Measurements from ENCODE around the gene GLI3. TPM values are rescaled to one million over a fixed set of nuclear protein-coding genes. Genes with fewer than 3 reads are reported as not detected.

Gene GLI3
- total RNA-seq, 1 donor from 2014 or later: 27.7 TPM

GRCh38 chr7:42027521-42027920 is 209.5 kb downstream of the GLI3 start:
- Histone ChIP-seq H3K79me2 (ENCODE audit: insufficient read depth, low read length) (no peaks in the 10 kb centered on the region), H3K36me3 (ENCODE audit: insufficient read depth, low read length) (peaks cover 4% of the 10 kb centered on the region), H3K9ac (ENCODE audit: low read length) (no peak overlapping the region), H3K4me1 (ENCODE audit: insufficient read depth, low read length) (no peaks in the 10 kb centered on the region), H3K9me3 (ENCODE audit: insufficient read depth, low read depth, low read length) (no peaks in the 10 kb centered on the region), H3K27me3 (ENCODE audit: insufficient read depth, low read length) (no peaks in the 10 kb centered on the region), H3K4me3 (ENCODE audit: insufficient read depth, low read depth, low read length) (no peak overlapping the region), H4K20me1 (ENCODE audit: insufficient read depth, low read length) (no peaks in the 10 kb centered on the region), H3K27ac (ENCODE audit: low read depth, low read length) (no peak overlapping the region), H2AFZ (ENCODE audit: low read depth, low read length) (no peak overlapping the region), H3K4me2 (ENCODE audit: low read length) (no peak overlapping the region)
- peaks cover 31% of the 10 kb centered on the region for H3K36me3 Mint-ChIP-seq (ENCODE audit: low read depth, unreplicated experiment)
- no peak for FAIRE-seq
- H3K4me3 Mint-ChIP-seq (ENCODE audit: unreplicated experiment): no peak overlapping the region
- H3K9me3 Mint-ChIP-seq (ENCODE audit: unreplicated experiment): no peaks in the 10 kb centered on the region
- DNase-seq (ENCODE audit: low read depth): no peak
- TF ChIP-seq CTCF (IDR thresholded peaks at IDR 0.05; ENCODE audit: insufficient read depth, low read depth, low read length) (no peak), EZH2 (IDR thresholded peaks at IDR 0.05; ENCODE audit: insufficient read depth, low read length) (no peak)
- no peaks in the 10 kb centered on the region for H3K4me1 Mint-ChIP-seq (ENCODE audit: low read depth, unreplicated experiment)
- no peaks in the 10 kb centered on the region for H3K27me3 Mint-ChIP-seq (ENCODE audit: low read depth, unreplicated experiment)
- no peak overlapping the region for H3K27ac Mint-ChIP-seq (ENCODE audit: unreplicated experiment)

GRCh38 chr7:42026622-42027197 is 210.3 kb downstream of the GLI3 start:
- Histone ChIP-seq H4K20me1 (ENCODE audit: insufficient read depth, low read length) (no peaks in the 10 kb centered on the region), H3K79me2 (ENCODE audit: insufficient read depth, low read length) (no peaks in the 10 kb centered on the region), H3K27me3 (ENCODE audit: insufficient read depth, low read length) (no peaks in the 10 kb centered on the region), H2AFZ (ENCODE audit: low read depth, low read length) (no peak overlapping the region), H3K4me1 (ENCODE audit: insufficient read depth, low read length) (no peaks in the 10 kb centered on the region), H3K9ac (ENCODE audit: low read length) (no peak overlapping the region), H3K4me3 (ENCODE audit: insufficient read depth, low read depth, low read length) (no peak overlapping the region), H3K27ac (ENCODE audit: low read depth, low read length) (no peak overlapping the region), H3K4me2 (ENCODE audit: low read length) (no peak overlapping the region), H3K36me3 (ENCODE audit: insufficient read depth, low read length) (peaks cover 4% of the 10 kb centered on the region), H3K9me3 (ENCODE audit: insufficient read depth, low read depth, low read length) (no peaks in the 10 kb centered on the region)
- H3K36me3 Mint-ChIP-seq (ENCODE audit: low read depth, unreplicated experiment): peaks cover 31% of the 10 kb centered on the region
- no peak for FAIRE-seq
- H3K27ac Mint-ChIP-seq (ENCODE audit: unreplicated experiment): no peak overlapping the region
- DNase-seq (ENCODE audit: low read depth): no peak
- no peaks in the 10 kb centered on the region for H3K27me3 Mint-ChIP-seq (ENCODE audit: low read depth, unreplicated experiment)
- no peaks in the 10 kb centered on the region for H3K4me1 Mint-ChIP-seq (ENCODE audit: low read depth, unreplicated experiment)
- no peaks in the 10 kb centered on the region for H3K9me3 Mint-ChIP-seq (ENCODE audit: unreplicated experiment)
- no peak overlapping the region for H3K4me3 Mint-ChIP-seq (ENCODE audit: unreplicated experiment)
- no peak for TF ChIP-seq EZH2 (IDR thresholded peaks at IDR 0.05; ENCODE audit: insufficient read depth, low read length)
- no peak for TF ChIP-seq CTCF (IDR thresholded peaks at IDR 0.05; ENCODE audit: insufficient read depth, low read depth, low read length)

- no peak overlapping the region for H3K4me3 ChIP-seq (ENCODE audit: insufficient read depth, low read depth, low read length)
- H3K4me2 ChIP-seq (ENCODE audit: low read length): no peak overlapping the region
- no peak overlapping the region for H3K27ac Mint-ChIP-seq (ENCODE audit: unreplicated experiment)
- H3K27me3 ChIP-seq (ENCODE audit: insufficient read depth, low read length): no peaks in the 10 kb centered on the region
- peaks cover 30% of the 10 kb centered on the region for H3K36me3 Mint-ChIP-seq (ENCODE audit: low read depth, unreplicated experiment)
- H3K79me2 ChIP-seq (ENCODE audit: insufficient read depth, low read length): no peaks in the 10 kb centered on the region
- H2AFZ ChIP-seq (ENCODE audit: low read depth, low read length): no peak overlapping the region
- H3K4me1 Mint-ChIP-seq (ENCODE audit: low read depth, unreplicated experiment): no peaks in the 10 kb centered on the region
- DNase-seq (ENCODE audit: low read depth) (no peak), FAIRE-seq (no peak)
- H3K27me3 Mint-ChIP-seq (ENCODE audit: low read depth, unreplicated experiment): no peaks in the 10 kb centered on the region
- no peaks in the 10 kb centered on the region for H3K4me1 ChIP-seq (ENCODE audit: insufficient read depth, low read length)
- H3K9me3 Mint-ChIP-seq (ENCODE audit: unreplicated experiment): no peaks in the 10 kb centered on the region
- no peaks in the 10 kb centered on the region for H3K9me3 ChIP-seq (ENCODE audit: insufficient read depth, low read depth, low read length)
- H3K27ac ChIP-seq (ENCODE audit: low read depth, low read length): no peak overlapping the region
- H3K9ac ChIP-seq (ENCODE audit: low read length): no peak overlapping the region
- no peak for TF ChIP-seq EZH2 (IDR thresholded peaks at IDR 0.05; ENCODE audit: insufficient read depth, low read length)
- peaks cover 4% of the 10 kb centered on the region for H3K36me3 ChIP-seq (ENCODE audit: insufficient read depth, low read length)
- H4K20me1 ChIP-seq (ENCODE audit: insufficient read depth, low read length): no peaks in the 10 kb centered on the region
- H3K4me3 Mint-ChIP-seq (ENCODE audit: unreplicated experiment): no peak overlapping the region
Observed at GRCh38 chr7:42025635-42026375, 211.2 kb downstream of the GLI3 start.
